GM19025 (cell line): Measurements from ENCODE around the gene MT2A.

Experiments used
- ATAC-seq: cut with Tn5 transposase; IDR thresholded peaks from one replicate; pipeline ENCODE4 v1.9.1; 2021; ENCODE audit warnings: mild to moderate bottlenecking, low read depth, moderate library complexity; ENCODE audit not compliant: unreplicated experiment

The MT2A gene

GRCh38 chr16:56636616-56637413, 28.4 kb downstream of the MT2A start:
- ATAC-seq = no peak

DNA sequence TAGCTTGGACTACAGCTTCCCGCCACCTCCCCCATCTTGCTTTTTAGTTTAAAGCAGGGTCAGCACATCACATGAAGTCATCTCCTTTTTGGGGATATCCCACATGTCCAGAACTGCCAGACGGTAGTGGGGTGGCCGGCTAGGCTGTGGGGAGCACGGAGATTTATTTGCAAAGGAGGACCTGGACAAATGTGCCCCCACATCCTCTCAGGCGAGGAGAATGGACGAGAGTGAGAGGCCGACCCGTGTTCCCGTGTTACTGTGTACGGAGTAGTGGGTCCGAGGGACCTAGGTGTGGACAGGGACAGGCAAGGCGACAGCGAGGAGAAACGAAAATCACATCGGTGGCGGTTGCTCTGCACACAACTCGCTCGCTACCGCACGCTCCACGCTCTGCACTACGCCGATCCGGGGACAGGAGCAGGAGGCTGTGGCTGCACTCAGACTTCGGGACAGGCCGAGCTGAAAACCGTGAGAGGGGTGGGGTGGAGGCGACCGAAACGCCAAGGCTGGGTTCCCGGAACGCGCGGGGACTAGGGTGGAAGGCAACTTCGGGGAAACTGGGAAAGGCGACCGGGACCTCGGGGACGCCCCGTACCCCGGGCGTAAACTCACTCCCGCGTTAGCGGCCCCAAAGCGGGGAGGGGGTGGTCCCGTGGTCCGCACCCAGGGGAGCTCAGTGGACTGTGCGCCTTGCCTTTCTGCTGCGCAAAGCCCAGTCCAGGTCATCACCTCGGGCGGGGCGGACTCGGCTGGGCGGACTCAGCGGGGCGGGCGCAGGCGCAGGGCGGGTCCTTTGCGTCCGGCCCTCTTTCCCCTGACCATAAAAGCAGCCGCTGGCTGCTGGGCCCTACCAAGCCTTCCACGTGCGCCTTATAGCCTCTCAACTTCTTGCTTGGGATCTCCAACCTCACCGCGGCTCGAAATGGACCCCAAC, 29.7 kb downstream of the MT2A start, which contains the start of gene MT1A:
Gene MT1A (plus strand): TSS at position 853 of the 937 bp plus-strand sequence. CDS start 73 bp downstream, at position 926.
- ATAC-seq = no peak

DNA sequence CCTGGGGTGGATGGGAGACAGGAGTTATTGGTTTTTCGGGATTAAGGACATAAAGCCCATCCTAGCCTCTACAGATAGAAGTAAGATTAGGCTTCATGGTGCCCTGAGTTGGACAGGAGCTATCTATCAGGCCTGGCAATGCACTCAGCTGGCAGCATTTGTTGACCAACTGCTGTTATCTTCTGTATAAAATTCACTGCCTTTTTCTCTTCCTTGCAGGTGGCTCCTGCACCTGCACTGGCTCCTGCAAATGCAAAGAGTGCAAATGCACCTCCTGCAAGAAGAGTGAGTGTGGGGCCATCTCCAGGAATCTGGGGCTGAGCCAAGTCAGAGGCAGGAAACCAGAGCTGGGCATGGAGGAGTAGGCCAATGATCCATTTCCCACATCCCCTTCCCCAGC, 30.7 kb downstream of the MT2A start:
- ATAC-seq = no peak

GRCh38 chr16:56640076-56640475, 31.7 kb downstream of the MT2A start:
- ATAC-seq = no peak

- no peak for ATAC-seq
Observed at GRCh38 chr16:56641166-56641565, 32.8 kb downstream of the MT2A start.

- ATAC-seq = no peak
Observed at GRCh38 chr16:56643080-56643778, 34.8 kb downstream of the MT2A start.

- ATAC-seq = no peak
Observed at GRCh38 chr16:56643833-56644232, 35.4 kb downstream of the MT2A start.

GRCh38 chr16:56645311-56645710, 36.9 kb downstream of the MT2A start:
- ATAC-seq = no peak

GRCh38 chr16:56645838-56646237, 37.5 kb downstream of the MT2A start:
- no peak for ATAC-seq

DNA sequence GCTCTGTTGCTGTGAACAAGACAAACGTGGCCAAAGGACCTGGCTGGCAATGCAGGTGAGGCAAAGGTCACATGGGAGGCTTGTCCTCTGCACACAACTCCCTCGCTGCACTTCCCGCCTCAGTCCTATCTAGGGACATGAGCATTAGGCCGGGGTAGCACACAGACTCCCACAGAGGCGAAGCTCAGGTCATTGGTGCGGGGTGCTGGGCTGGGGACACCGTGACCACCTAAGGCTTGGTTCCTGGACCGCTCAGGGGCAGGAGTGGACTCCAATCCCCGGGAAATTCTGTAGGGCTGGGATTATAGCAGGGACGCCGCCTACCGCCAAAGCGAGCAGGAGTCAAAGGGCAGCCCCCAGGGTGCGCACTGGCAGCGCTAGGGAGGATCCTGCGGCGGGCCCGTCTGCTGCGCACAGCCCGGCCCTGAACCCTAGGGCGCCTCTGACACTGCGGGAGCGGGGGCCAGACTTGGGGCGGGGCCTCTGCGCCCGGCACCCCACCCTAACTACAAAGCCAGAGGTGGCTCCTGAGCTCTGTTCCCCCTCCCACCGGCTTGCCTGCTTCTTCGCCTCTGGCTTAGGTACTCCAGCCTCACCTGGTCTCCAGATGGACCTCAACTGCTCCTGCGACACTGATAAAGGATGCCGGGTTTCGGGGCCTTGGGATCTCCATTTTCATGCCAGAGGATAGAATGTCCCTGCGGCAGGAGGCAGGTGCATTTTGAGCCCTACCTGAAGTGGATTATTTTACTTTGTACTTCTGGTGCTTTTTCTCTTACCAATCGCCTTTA, 39.5 kb downstream of the MT2A start:
- ATAC-seq = no peak

GRCh38 chr16:56649271-56649670, 40.9 kb downstream of the MT2A start:
- no peak for ATAC-seq

GRCh38 chr16:56649820-56650219, 41.4 kb downstream of the MT2A start:
- ATAC-seq = no peak

DNA sequence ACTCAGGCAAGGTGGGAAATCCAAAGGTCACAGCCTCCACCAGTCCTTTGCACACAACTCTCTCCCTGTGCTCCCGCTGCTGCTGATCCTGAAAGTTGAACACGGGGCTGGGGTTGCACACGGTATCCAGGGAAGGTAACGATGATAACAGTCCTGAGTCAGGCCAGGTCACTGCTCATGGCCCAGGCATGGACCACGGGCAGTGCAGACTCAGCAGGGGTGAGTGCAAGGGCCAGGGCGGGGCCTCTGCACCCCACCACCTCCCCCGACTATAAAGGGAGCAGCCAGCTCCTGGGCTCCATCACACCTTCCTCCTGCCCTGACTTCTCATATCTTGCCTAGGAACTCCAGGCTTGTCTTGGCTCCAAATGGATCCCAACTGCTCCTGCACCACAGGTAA, 43.2 kb downstream of the MT2A start, which contains the start of gene MT1B:
Gene MT1B (plus strand): TSS at position 301 of the 400 bp plus-strand sequence. CDS start 68 bp downstream, at position 369.
- ATAC-seq = no peak

- no peak for ATAC-seq
Observed at GRCh38 chr16:56652600-56652999, 44.2 kb downstream of the MT2A start.

DNA sequence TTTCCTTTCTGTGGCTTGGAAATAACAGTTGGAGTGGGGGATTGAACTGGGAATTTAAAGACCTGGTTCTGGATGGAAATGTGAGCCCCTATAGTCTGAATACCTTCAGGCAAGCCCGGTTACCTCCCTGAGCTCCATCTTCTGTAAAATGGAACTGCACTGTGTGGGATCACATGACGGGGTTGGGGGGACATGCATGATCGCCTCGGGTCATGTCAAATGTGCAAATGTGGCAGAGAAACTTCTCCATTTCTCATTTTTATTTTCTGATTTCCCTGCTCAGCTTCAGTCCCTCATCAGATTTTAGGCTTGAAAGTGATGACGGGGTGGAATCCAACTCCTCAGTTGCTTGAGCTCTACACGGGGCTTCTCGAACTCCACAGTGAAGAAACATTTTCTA, 44.8 kb downstream of the MT2A start:
- no peak for ATAC-seq

GRCh38 chr16:56657555-56658326, 49.4 kb downstream of the MT2A start, which contains the start of gene MT1F:
Gene MT1F, plus strand, starts transcription at chr16:56657959. Its CDS starts 100 bp downstream, at chr16:56658059.
- ATAC-seq = no peak

DNA sequence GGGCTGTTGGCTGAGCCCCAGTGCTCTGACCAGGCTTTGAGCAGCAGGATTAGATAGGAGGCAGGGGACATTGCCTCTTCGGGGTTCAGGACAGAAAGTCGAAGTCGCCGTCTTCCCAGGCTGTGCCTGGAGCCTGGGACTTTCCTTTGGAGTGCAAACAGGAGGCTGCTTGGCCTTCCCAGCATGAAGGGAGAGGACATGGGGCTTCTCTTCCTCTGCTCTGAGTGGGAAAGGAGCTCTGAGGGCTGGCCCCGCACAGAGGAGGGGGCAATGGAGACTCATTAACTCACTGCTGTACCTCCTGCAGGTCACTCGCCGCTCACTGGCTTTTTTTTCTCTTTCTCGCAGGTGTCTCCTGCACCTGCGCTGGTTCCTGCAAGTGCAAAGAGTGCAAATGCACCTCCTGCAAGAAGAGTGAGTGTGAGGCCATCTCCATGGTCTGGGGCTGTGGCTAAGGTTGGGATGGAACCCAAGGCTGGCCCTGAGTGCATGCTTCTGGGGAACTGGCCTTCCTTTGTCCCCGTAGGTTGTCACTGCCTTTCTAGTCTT, 50.0 kb downstream of the MT2A start:
- no peak for ATAC-seq
